ENCODE data around the gene FAH.

FAH gene

GRCh38 chr15:80152896-80153876, at the start of gene FAH:
Gene FAH, plus strand, starts transcription at chr15:80152999. Its CDS starts 56 bp downstream, at chr15:80153055.
- ATAC-seq = peak; percentile 91
- no peak for TF ChIP-seq CREB5 (CRISPR knock-in tag; IDR thresholded peaks at IDR 0.05; ENCODE audit: low read depth)
- no peak for TF ChIP-seq ZFP3 (CRISPR knock-in tag; IDR thresholded peaks at IDR 0.05)
- TF ChIP-seq PPARA (CRISPR knock-in tag; IDR thresholded peaks at IDR 0.05; ENCODE audit: borderline replicate concordance) = no peak

GRCh38 chr15:80105193-80105592, 47.6 kb upstream of the FAH start:
- ATAC-seq = peak; percentile 39

GRCh38 chr15:80105595-80105994, 47.2 kb upstream of the FAH start:
- peak; percentile 79 for ATAC-seq
- TF ChIP-seq BACH2 (CRISPR knock-in tag; IDR thresholded peaks at IDR 0.05; ENCODE audit: borderline replicate concordance) (no peak), TCF4 (CRISPR knock-in tag; IDR thresholded peaks at IDR 0.05; ENCODE audit: borderline replicate concordance) (no peak), ZC3H10 (CRISPR knock-in tag; IDR thresholded peaks at IDR 0.05) (no peak), PPARA (CRISPR knock-in tag; IDR thresholded peaks at IDR 0.05; ENCODE audit: borderline replicate concordance) (no peak)

More at GRCh38 chr15:80105193-80105592, 47.6 kb upstream of the FAH start:
- TF ChIP-seq CSRNP3 (CRISPR knock-in tag; IDR thresholded peaks at IDR 0.05) (no peak), ZC3H10 (CRISPR knock-in tag; IDR thresholded peaks at IDR 0.05) (no peak), ARNTL (CRISPR knock-in tag; IDR thresholded peaks at IDR 0.05; ENCODE audit: borderline replicate concordance, low read depth) (no peak), ZNF8 (CRISPR knock-in tag; IDR thresholded peaks at IDR 0.05) (no peak), CSDC2 (CRISPR knock-in tag; IDR thresholded peaks at IDR 0.05) (no peak), TOX (CRISPR knock-in tag; IDR thresholded peaks at IDR 0.05; ENCODE audit: borderline replicate concordance) (no peak), ZNF70 (CRISPR knock-in tag; IDR thresholded peaks at IDR 0.05) (no peak), RARB (CRISPR knock-in tag; IDR thresholded peaks at IDR 0.05) (no peak)

- peak; percentile 43 for ATAC-seq
- no peak for TF ChIP-seq ZNF70 (CRISPR knock-in tag; IDR thresholded peaks at IDR 0.05)
- no peak for TF ChIP-seq ARNTL (CRISPR knock-in tag; IDR thresholded peaks at IDR 0.05; ENCODE audit: borderline replicate concordance, low read depth)
- TF ChIP-seq ZFP3 (CRISPR knock-in tag; IDR thresholded peaks at IDR 0.05) = no peak
- no peak for TF ChIP-seq OSR1 (CRISPR knock-in tag; IDR thresholded peaks at IDR 0.05)
- TF ChIP-seq CSRNP3 (CRISPR knock-in tag; IDR thresholded peaks at IDR 0.05) = no peak
- TF ChIP-seq ZC3H10 (CRISPR knock-in tag; IDR thresholded peaks at IDR 0.05) = no peak
- TF ChIP-seq RARB (CRISPR knock-in tag; IDR thresholded peaks at IDR 0.05) = no peak
- no peak for TF ChIP-seq SNAI2 (CRISPR knock-in tag; IDR thresholded peaks at IDR 0.05)
- no peak for TF ChIP-seq BACH2 (CRISPR knock-in tag; IDR thresholded peaks at IDR 0.05; ENCODE audit: borderline replicate concordance)
- TF ChIP-seq GLIS3 (CRISPR knock-in tag; IDR thresholded peaks at IDR 0.05) = no peak
- no peak for TF ChIP-seq TOX (CRISPR knock-in tag; IDR thresholded peaks at IDR 0.05; ENCODE audit: borderline replicate concordance)
- no peak for TF ChIP-seq ZFP30 (CRISPR knock-in tag; IDR thresholded peaks at IDR 0.05)
- no peak for TF ChIP-seq TSHZ2 (CRISPR knock-in tag; IDR thresholded peaks at IDR 0.05)
- TF ChIP-seq POU6F1 (CRISPR knock-in tag; IDR thresholded peaks at IDR 0.05; ENCODE audit: borderline replicate concordance, low read depth) = no peak
- TF ChIP-seq ESRRG (CRISPR knock-in tag; IDR thresholded peaks at IDR 0.05) = no peak
These were observed 46.7 kb upstream of the FAH start for GRCh38 chr15:80106051-80106450.
